Activated CD8-positive, alpha-beta memory T cell treated with anti-CD3 and anti-CD28 coated beads for 1 hour (primary cell): ENCODE data around the gene GTF2A1.

Experiments
- DNase-seq, 2 donors: peaks; one replicate each; pipeline ENCODE4 v3.0.0-alpha.2; 2020; ENCODE audit warnings: low read depth in 1 of 2; ENCODE audit errors: extremely low read depth in 1 of 2

GTF2A1 gene

GRCh38 chr14:81143793-81144192, 77.0 kb downstream of the GTF2A1 start:
- no peak for DNase-seq

DNA sequence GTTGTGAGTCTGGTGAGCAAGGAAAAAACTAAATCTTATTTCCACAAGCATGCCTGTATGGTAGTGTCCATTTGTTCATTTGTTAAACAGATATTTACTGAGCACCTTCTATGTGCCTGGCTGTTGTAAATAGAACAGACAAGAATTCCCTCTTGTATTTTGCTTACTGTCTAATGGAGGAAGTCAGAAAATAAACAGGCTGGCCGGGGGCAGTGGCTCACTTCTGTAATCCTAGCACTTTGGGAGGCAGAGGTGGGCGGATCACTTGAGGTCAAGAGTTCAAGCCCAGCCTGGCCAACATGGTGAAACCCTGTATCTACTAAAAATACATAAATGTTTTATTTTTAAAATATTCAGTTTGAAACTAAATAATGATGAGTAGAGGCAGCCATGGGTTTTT, 79.3 kb downstream of the GTF2A1 start:
- no peak for DNase-seq

GRCh38 chr14:81138429-81138828, 82.3 kb downstream of the GTF2A1 start:
- DNase-seq: no peak

DNA sequence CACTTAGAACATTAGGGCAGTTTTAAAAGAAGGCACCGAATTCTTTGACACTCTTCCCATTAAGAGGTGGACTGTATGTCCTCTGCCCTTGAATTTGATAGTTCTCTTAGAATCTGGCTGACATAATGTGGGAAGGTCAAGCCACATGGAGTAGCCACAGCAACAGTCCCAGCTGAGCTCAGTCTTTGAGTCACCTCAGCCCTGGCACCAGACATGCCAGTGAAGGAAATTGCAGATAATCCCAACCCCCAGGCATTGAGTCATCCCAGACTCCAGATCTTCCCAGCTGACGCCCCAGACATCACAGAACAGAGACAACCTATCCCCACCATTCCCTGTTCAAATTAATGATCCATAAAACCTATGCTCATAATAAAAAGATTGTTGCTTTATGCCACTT, 83.4 kb downstream of the GTF2A1 start:
- no peak for DNase-seq

GRCh38 chr14:81133400-81133799, 87.4 kb downstream of the GTF2A1 start:
- no peak for DNase-seq

DNA sequence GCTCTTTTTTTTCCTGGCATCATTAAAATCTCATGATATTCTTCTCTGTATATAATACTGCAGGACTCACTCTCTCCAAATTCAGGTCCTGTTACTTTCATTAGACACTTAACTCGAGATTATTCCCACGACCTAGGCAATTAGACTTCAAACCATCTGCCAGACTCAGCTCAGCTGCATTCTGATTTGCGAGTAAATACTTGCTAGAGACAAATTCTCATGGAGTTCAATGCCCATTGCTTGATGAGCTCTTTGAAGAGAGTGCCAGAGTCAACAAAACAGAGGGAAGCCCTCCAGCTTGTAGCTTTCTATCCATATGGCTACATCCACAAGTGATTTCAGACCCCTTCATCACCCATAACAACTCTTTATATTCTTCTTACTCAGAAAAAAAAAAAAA, 88.3 kb downstream of the GTF2A1 start:
- DNase-seq: no peak

DNA sequence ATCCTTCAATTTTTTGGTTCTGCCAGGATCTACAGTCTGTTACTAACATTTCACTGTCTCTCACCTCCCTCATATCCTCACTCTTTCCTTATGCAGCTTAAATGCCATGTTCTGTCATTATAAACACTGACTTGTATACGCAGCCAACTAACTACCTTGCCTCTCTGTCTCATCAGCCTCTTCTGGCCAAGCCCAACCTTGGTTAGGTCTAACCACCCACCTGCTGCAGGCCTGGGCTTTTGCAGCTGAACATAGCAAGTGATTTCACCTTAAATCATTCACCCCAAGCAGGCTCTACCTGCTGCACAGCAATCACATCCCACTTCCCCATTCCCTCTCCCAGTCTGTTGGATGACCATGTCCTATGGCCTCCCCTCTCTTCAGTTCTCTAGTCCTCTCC, 91.5 kb downstream of the GTF2A1 start:
- DNase-seq: no peak

DNA sequence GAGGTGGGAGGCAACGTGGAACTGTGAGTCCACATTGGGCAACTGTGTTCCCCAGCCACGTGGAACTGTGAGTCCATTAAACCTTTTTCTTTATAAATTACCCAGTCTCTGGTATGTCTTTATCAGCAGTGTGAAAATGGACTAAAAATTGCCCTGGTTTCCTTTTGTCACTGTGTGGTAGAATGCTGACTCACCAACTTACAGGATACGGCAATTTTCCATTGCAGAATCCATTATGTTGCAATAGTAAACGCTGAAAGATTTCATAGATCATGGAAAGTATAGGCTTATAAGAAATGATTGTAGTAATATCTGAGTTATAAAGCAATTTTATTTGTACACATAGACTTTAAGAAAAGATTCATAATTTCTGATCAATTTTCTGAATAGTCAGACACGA, 93.0 kb downstream of the GTF2A1 start:
- no peak for DNase-seq

DNA sequence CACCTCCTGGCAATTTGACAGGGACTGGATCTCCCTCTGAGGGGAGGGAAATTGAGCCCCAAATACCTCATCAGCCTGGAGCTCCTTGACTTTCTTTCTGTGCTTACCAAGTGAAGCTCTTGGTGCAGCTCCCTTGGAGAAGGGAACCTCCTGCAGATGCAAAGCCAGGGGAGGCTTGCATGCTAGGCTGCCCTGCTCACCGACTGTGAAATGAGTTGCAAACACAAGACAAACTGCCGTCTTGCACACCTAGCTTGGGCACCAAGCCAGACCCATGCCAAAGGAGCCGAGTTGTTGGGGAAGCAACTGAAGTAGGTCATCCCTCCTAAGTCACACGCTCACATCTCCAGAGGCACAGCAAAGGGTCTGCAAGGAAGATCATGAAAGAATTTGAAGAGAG, 95.2 kb downstream of the GTF2A1 start:
- DNase-seq: no peak
